GM23248 (cell line): ENCODE data around the gene SLC11A1.

Experiments used
- EZH2 ChIP-seq: fragments of 200-600 bp; sonication (generic); IDR thresholded peaks from 2 replicates; pipeline ENCODE4 v1.6.1; 2018; ENCODE audit warnings: antibody characterized with exemption, mild to moderate bottlenecking; ENCODE audit not compliant: insufficient read depth, poor library complexity, severe bottlenecking
- EZH2phosphoT487 ChIP-seq: fragments of 200-600 bp; sonication (generic); IDR thresholded peaks from 2 replicates; pipeline ENCODE4 v1.6.1; 2018; ENCODE audit warnings: antibody characterized with exemption, moderate library complexity, mild to moderate bottlenecking, low read depth; ENCODE audit not compliant: insufficient read depth

DNA sequence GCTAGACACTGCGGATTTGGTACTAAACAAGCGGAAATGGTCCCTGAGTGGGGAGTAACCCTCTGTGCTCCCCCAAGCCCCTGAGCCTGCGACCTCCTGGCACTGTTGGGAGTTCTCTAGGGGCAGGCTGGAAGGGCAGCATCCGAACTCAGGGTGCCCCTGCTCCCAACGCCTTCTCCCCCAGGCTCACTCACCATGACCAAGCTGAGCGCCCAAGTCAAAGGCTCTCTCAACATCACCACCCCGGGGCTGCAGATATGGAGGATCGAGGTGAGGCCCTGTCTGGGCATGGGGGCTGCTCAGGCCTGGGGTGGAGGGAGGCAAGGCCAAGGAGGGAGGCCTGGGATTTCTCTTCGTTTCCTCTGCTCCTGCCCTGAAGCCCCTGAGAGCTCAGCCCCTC lies 41.5 kb downstream of the SLC11A1 start:
- TF ChIP-seq EZH2, result no peak
- no peak for TF ChIP-seq EZH2phosphoT487
